SK-N-SH (cell line): ENCODE measurements around the gene BEND3. TPM values are rescaled to one million over a fixed set of nuclear protein-coding genes. Genes with fewer than 3 reads are reported as not detected.

Source experiments
- CTCF ChIA-PET: fragments of 300-600, 350-600 bp; formaldehyde crosslinking; extraction: SDS; loops from one replicate; lab custom pipeline; 2021; lab: Yijun Ruan, JAX
- POLR2A ChIA-PET: fragments of 350-600 bp; sonication (Branson Sonifier 250); formaldehyde crosslinking; extraction: SDS; loops from one replicate; lab custom pipeline; 2020; ENCODE audit warnings: antibody characterized with exemption, inconsistent platforms; lab: Yijun Ruan, JAX
- DNase-seq: peaks from one replicate; pipeline ENCODE4 v3.0.0; 2012
- H2AFZ ChIP-seq: fragments of 200-600 bp; sonication (generic); 2 replicates; pipeline ENCODE4 v1.8.1; 2016; ENCODE audit warnings: antibody characterized with exemption, mild to moderate bottlenecking, low read depth
- H3F3A ChIP-seq: fragments of 200-600 bp; sonication (generic); replicated peaks from 2 replicates; pipeline ENCODE3; 2016; ENCODE audit warnings: antibody characterized with exemption, mild to moderate bottlenecking; ENCODE audit not compliant: insufficient read depth
- H3K27ac ChIP-seq, 2 experiments: fragments of 200-500 bp in 1 of 2; fragments of 200-600 bp in 1 of 2; sonication (Bioruptor generic) in 1 of 2; sonication (generic), shearing (Covaris generic) in 1 of 2; 2 replicates each; pipeline versions ENCODE4 v1.5.1 to v1.6.1; 2014 to 2016; ENCODE audit warnings: low read depth in 2 of 2, inconsistent platforms in 1 of 2, low read length in 1 of 2, mild to moderate bottlenecking in 1 of 2, mixed read lengths in 1 of 2
- H3K27me3 ChIP-seq: fragments of 200-600 bp; sonication (generic), shearing (Covaris generic); 2 replicates; pipeline ENCODE4 v1.6.1; 2016; ENCODE audit warnings: mixed run types; ENCODE audit not compliant: insufficient read depth
- H3K36me3 ChIP-seq, 2 experiments: fragments of 200-500 bp in 1 of 2; fragments of 200-600 bp in 1 of 2; sonication (Bioruptor generic) in 1 of 2; sonication (generic) in 1 of 2; replicated peaks in 1 of 2; 2 replicates each; pipeline versions ENCODE3 to v1.5.1; 2014 to 2016; ENCODE audit warnings: low read length in 1 of 2, mild to moderate bottlenecking in 1 of 2; ENCODE audit not compliant: insufficient read depth in 2 of 2, control insufficient read depth in 1 of 2
- H3K4me1 ChIP-seq, 2 experiments: fragments of 200-500 bp in 1 of 2; fragments of 200-600 bp in 1 of 2; sonication (Bioruptor generic) in 1 of 2; sonication (generic), shearing (Covaris generic) in 1 of 2; 2 replicates each; pipeline versions ENCODE4 v1.5.1 to v1.6.1; 2014 to 2016; ENCODE audit warnings: low read depth in 1 of 2, low read length in 1 of 2, mixed run types in 1 of 2; ENCODE audit not compliant: insufficient read depth in 2 of 2, control insufficient read depth in 1 of 2
- H3K4me2 ChIP-seq: fragments of 200-600 bp; sonication (generic), shearing (Covaris generic); 2 replicates; pipeline ENCODE4 v1.6.1; 2017; ENCODE audit warnings: mixed run types
- H3K4me3 ChIP-seq, 2 experiments: fragments of 200-500 bp in 1 of 2; fragments of 200-600 bp in 1 of 2; sonication (Bioruptor generic) in 1 of 2; sonication (generic), shearing (Covaris generic) in 1 of 2; 2 replicates each; pipeline versions ENCODE4 v1.5.1 to v1.8.1; 2014 to 2016; ENCODE audit warnings: low read depth in 2 of 2, inconsistent platforms in 1 of 2, low read length in 1 of 2, mild to moderate bottlenecking in 1 of 2, mixed read lengths in 1 of 2, moderate library complexity in 1 of 2
- H3K79me2 ChIP-seq: fragments of 200-600 bp; sonication (generic); 2 replicates; pipeline ENCODE4 v1.8.1; 2017; ENCODE audit warnings: mild to moderate bottlenecking; ENCODE audit not compliant: insufficient read depth
- H3K9ac ChIP-seq: fragments of 200-600 bp; sonication (generic); 2 replicates; pipeline ENCODE4 v1.6.1; 2017; ENCODE audit warnings: mixed run types
- H3K9me2 ChIP-seq: fragments of 200-600 bp; sonication (generic); 2 replicates; pipeline ENCODE4 v1.6.1; 2017; ENCODE audit warnings: mixed run types
- H3K9me3 ChIP-seq: fragments of 200-600 bp; sonication (generic); 2 replicates; pipeline ENCODE4 v1.6.1; 2017; ENCODE audit warnings: mixed run types, mild to moderate bottlenecking, moderate library complexity
- H4K20me1 ChIP-seq: fragments of 200-600 bp; sonication (generic); 2 replicates; pipeline ENCODE4 v1.6.1; 2017; ENCODE audit warnings: mild to moderate bottlenecking, mixed run types; ENCODE audit not compliant: insufficient read depth
- EZH2phosphoT487 ChIP-seq: fragments of 200-600 bp; sonication (generic); IDR thresholded peaks from 2 replicates; pipeline ENCODE4 v1.6.1; 2017; ENCODE audit warnings: low read depth, mixed run types, mild to moderate bottlenecking, antibody characterized with exemption, moderate library complexity, borderline replicate concordance
- FOSL2 ChIP-seq: IDR thresholded peaks from 2 replicates; pipeline ENCODE4 v1.4.0; 2012; ENCODE audit warnings: low read depth, mild to moderate bottlenecking, moderate library complexity, borderline replicate concordance
- FOXJ3 ChIP-seq: sonication (generic); formaldehyde crosslinking; IDR thresholded peaks from 2 replicates; pipeline ENCODE4 v1.5.1; 2020; ENCODE audit warnings: mild to moderate bottlenecking, missing genetic modification reagents
- GATA2 ChIP-seq: sonication (generic); formaldehyde crosslinking; IDR thresholded peaks from 2 replicates; pipeline ENCODE4 v1.5.0; 2020; ENCODE audit warnings: mild to moderate bottlenecking, missing genetic modification reagents
- POLR2AphosphoS5 ChIP-seq: IDR thresholded peaks from 2 replicates; pipeline ENCODE4 v1.6.1; 2012; ENCODE audit warnings: low read depth, low read length
- RAD21 ChIP-seq: IDR thresholded peaks from 2 replicates; pipeline ENCODE4 v1.6.1; 2012; ENCODE audit warnings: mild to moderate bottlenecking, low read length
- REST ChIP-seq: IDR thresholded peaks from 2 replicates; pipeline ENCODE4 v1.6.1; 2012; ENCODE audit warnings: mild to moderate bottlenecking, low read depth, low read length, moderate library complexity
- RFX5 ChIP-seq: IDR thresholded peaks from 2 replicates; pipeline ENCODE4 v1.6.1; 2012; ENCODE audit warnings: mild to moderate bottlenecking, improper control_type of control experiment, low read length
- RXRA ChIP-seq: IDR thresholded peaks from 2 replicates; pipeline ENCODE4 v1.4.0; 2012; ENCODE audit warnings: low read depth, mild to moderate bottlenecking, borderline replicate concordance
- TEAD4 ChIP-seq: IDR thresholded peaks from 2 replicates; pipeline ENCODE4 v1.4.0; 2012; ENCODE audit warnings: mild to moderate bottlenecking, borderline replicate concordance; ENCODE audit not compliant: insufficient read depth
- ZBTB33 ChIP-seq: IDR thresholded peaks from 2 replicates; pipeline ENCODE4 v1.4.0; 2012; ENCODE audit warnings: low read depth, borderline replicate concordance
- WGBS: methylation state at CpG from one replicate; pipeline ENCODE4 v1.1.6; 2017; ENCODE audit warnings: low lambda C conversion rate; 5-methylcytosine and 5-hydroxymethylcytosine counted together
- polyA plus RNA-seq, 3 experiments: library from polyadenylated mRNA; depleted of rRNA; stranded (reverse); fragments of >200 nt; gene quantifications; 2 replicates each; pipeline ENCODE4 v1.2.3, GENCODE V29; 2012
- TF ChIP-seq, protein P1 (sequence below): IDR thresholded peaks from 2 replicates; pipeline ENCODE4 v1.4.0; 2012; ENCODE audit warnings: low read depth, borderline replicate concordance

Gene BEND3
- polyA plus RNA-seq, 1 of the 3 experiments (the other 2 are of a cell fraction), result 1.0 TPM

DNA sequence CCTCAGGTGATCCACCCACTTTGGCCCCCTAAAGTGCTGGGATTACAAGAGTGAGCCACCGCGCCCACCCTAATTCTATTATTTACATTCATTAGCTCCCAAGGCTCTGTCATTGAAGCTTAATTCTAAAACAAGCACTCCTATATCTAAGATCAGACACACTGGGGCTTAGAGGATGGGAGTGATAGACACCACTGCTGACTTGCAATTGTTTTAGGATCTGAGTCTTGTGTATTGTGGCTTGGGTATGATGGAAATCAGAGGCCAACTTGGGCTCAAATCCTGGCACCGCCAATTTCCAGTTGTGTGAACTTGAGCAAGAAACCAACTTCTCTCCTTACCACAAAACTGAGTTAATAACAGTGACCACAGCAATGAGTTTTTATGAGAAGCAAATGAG lies 52.6 kb downstream of the BEND3 start (continued):
- no peak for TF ChIP-seq ZBTB33

DNA sequence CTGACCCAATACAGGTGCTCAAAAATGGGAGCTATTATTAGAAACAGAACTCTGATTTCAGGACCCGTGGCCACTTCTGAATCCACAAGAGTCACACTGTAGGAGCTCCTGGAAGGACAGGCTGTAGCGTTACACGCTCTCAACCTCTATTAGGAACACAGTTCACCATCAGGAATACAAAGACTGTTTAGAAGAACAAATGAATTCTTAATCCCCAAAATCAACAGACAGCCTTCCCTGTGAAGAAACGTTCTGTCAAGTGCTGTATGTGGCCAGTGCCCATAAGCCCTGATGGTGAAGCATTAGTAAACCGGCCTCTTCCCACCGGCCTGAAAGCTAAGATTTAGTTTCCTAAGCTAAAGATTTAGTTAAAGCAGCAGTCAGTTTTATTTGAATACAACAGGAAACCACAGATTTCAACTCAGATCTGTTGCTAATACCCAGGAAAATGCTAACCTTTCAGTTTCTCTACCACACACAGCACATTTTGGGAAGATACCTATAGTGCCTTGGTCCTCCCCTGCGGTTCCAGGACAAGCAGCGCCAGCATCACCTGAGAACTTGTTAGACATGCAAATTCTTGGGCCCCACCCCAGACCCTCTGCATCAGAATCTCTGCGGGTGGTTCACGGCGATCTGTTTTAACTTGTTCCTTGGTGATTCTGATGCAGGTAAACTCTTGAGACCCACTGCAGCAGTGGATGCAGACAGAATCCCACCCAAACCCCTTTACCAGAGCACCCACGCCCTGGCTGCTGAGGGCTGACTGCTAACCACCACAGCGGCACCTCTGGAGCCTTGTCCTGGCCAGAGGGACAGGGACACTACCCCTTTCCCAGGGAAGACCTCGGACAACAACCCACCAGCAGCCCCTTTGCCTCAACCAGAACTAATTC lies 53.9 kb downstream of the BEND3 start:
- peaks cover 0 to 6% of the 10 kb centered on the region in 2 experiments; a peak in 2 of 4 replicates for H3K4me1 ChIP-seq
- no peaks in the 10 kb centered on the region for H3F3A ChIP-seq
- H2AFZ ChIP-seq, result no peak overlapping the region
- H3K9me2 ChIP-seq, result no peaks in the 10 kb centered on the region
- no peaks in the 10 kb centered on the region for H3K27me3 ChIP-seq
- DNase-seq, result no peak
- WGBS, result 87% methylated on average over 13 of the region's 14 CpGs
- no peak overlapping the region for H3K27ac ChIP-seq
- H3K36me3 ChIP-seq, result no peaks in the 10 kb centered on the region
- POLR2A ChIA-PET, result no interaction called here
- no peaks in the 10 kb centered on the region for H3K9me3 ChIP-seq
- H3K4me3 ChIP-seq, result no peak overlapping the region
- no peaks in the 10 kb centered on the region for H3K79me2 ChIP-seq
- no peak overlapping the region for H3K4me2 ChIP-seq
- TF ChIP-seq RXRA, result no peak
- TF ChIP-seq TEAD4, result no peak
- TF ChIP-seq EZH2phosphoT487, result no peak
- TF ChIP-seq FOXJ3, result no peak
- TF ChIP-seq, protein P1, sequence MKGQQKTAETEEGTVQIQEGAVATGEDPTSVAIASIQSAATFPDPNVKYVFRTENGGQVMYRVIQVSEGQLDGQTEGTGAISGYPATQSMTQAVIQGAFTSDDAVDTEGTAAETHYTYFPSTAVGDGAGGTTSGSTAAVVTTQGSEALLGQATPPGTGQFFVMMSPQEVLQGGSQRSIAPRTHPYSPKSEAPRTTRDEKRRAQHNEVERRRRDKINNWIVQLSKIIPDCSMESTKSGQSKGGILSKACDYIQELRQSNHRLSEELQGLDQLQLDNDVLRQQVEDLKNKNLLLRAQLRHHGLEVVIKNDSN, result no peak
- TF ChIP-seq FOSL2, result no peak
- TF ChIP-seq RAD21, result no peak
- TF ChIP-seq GATA2 (CRISPR knock-in tag), result no peak
- TF ChIP-seq POLR2AphosphoS5, result no peak
- no peak for TF ChIP-seq REST
- no peak for TF ChIP-seq RFX5
- TF ChIP-seq, all 33 proteins: peak for 0
- Histone ChIP-seq H4K20me1 (no peaks in the 10 kb centered on the region), H3K9ac (no peak overlapping the region)
- CTCF ChIA-PET, result interaction anchor here (1.4 kb wide), 1 partner anchor 15 kb away, joined by 3 read pairs; no protein-coding TSS in a partner anchor
